Activated T-cell treated with anti-CD3 and anti-CD28 coated beads, Interleukin-2, amount 50 U/mL, for 72 hours (primary cell): Measurements from ENCODE around the gene SLC26A1. TPM values are rescaled to one million over a fixed set of nuclear protein-coding genes. Genes with fewer than 3 reads are reported as not detected.
A peak's percentile ranks its signal among the peaks of the same experiment; 100 is the strongest.

Experiments used
- ATAC-seq, 2 donors: fragments of 150-1000 bp; cut with Tn5 transposase; replicated peaks in 1 of 2; 2 replicates each; pipeline ENCODE4 v1.10.0; 2021; ENCODE audit warnings: moderate library complexity in 2 of 2, mild to moderate bottlenecking in 1 of 2
- DNase-seq, 2 donors: peaks; one replicate each; pipeline ENCODE4 v3.0.0; 2021 to 2022; ENCODE audit warnings: mixed read lengths in 1 of 2
- H3K27ac Mint-ChIP-seq: one replicate; pipeline ENCODE4 v1.8.0; 2022; ENCODE audit warnings: mild to moderate bottlenecking, moderate library complexity, mixed read lengths
- H3K27me3 Mint-ChIP-seq: one replicate; pipeline ENCODE4 v1.8.0; 2022; ENCODE audit warnings: low read depth, mixed read lengths
- H3K36me3 Mint-ChIP-seq, 2 donors: one replicate each; pipeline ENCODE4 v1.8.0; 2022; ENCODE audit warnings: mixed read lengths in 2 of 2, mild to moderate bottlenecking in 1 of 2; ENCODE audit not compliant: insufficient read depth in 2 of 2
- H3K4me1 Mint-ChIP-seq: one replicate; pipeline ENCODE4 v1.8.0; 2022; ENCODE audit warnings: low read depth, mixed read lengths
- H3K4me3 Mint-ChIP-seq, 2 donors: one replicate each; pipeline ENCODE4 v1.8.0; 2022; ENCODE audit warnings: mild to moderate bottlenecking in 2 of 2, mixed read lengths in 2 of 2, moderate library complexity in 2 of 2
- H3K9me3 Mint-ChIP-seq, 2 donors: one replicate each; pipeline ENCODE4 v1.8.0; 2022; ENCODE audit warnings: mixed read lengths in 2 of 2
- total RNA-seq, 2 donors: library from RNA; stranded (reverse); gene quantifications; one replicate each; pipeline ENCODE4 v1.2.3, GENCODE V29; 2022

SLC26A1 gene
- total RNA-seq, 2 donors from 2014 or later: not detected

GRCh38 chr4:1033840-1034551 lies 40.8 kb upstream of the SLC26A1 start:
- Mint-ChIP-seq H3K4me3 (no peak overlapping the region), H3K27ac (no peak overlapping the region)

GRCh38 chr4:1032861-1033260 lies 39.7 kb upstream of the SLC26A1 start:
- Mint-ChIP-seq H3K36me3 (no peaks in the 10 kb centered on the region), H3K9me3 (no peaks in the 10 kb centered on the region), H3K4me3 (no peak overlapping the region), H3K27me3 (no peaks in the 10 kb centered on the region), H3K4me1 (no peaks in the 10 kb centered on the region), H3K27ac (no peak overlapping the region)
- DNase-seq: no peak
- no peak for ATAC-seq

More at GRCh38 chr4:1033840-1034551, 40.8 kb upstream of the SLC26A1 start:
- H3K36me3 Mint-ChIP-seq: no peaks in the 10 kb centered on the region
- no peaks in the 10 kb centered on the region for H3K4me1 Mint-ChIP-seq
- no peaks in the 10 kb centered on the region for H3K27me3 Mint-ChIP-seq
- ATAC-seq: no peak
- DNase-seq: no peak
- no peaks in the 10 kb centered on the region for H3K9me3 Mint-ChIP-seq

GRCh38 chr4:1031956-1032795 lies 39.0 kb upstream of the SLC26A1 start:
- H3K4me3 Mint-ChIP-seq: no peak overlapping the region
- H3K27me3 Mint-ChIP-seq: no peaks in the 10 kb centered on the region
- no peaks in the 10 kb centered on the region for H3K4me1 Mint-ChIP-seq
- no peak overlapping the region for H3K27ac Mint-ChIP-seq
- DNase-seq: no peak
- H3K9me3 Mint-ChIP-seq: no peaks in the 10 kb centered on the region
- ATAC-seq: peak; percentile 18
- H3K36me3 Mint-ChIP-seq: no peaks in the 10 kb centered on the region

GRCh38 chr4:1031346-1031745 lies 38.1 kb upstream of the SLC26A1 start:
- no peak for ATAC-seq
- Mint-ChIP-seq H3K4me3 (no peak overlapping the region), H3K4me1 (no peaks in the 10 kb centered on the region), H3K9me3 (no peaks in the 10 kb centered on the region), H3K27me3 (no peaks in the 10 kb centered on the region), H3K27ac (no peak overlapping the region), H3K36me3 (no peaks in the 10 kb centered on the region)
- DNase-seq: no peak

GRCh38 chr4:1030559-1030958 lies 37.4 kb upstream of the SLC26A1 start:
- ATAC-seq (no peak), DNase-seq (no peak)
- no peak overlapping the region for H3K4me3 Mint-ChIP-seq
- H3K36me3 Mint-ChIP-seq: no peaks in the 10 kb centered on the region
- H3K27ac Mint-ChIP-seq: no peak overlapping the region
- no peaks in the 10 kb centered on the region for H3K27me3 Mint-ChIP-seq
- H3K9me3 Mint-ChIP-seq: no peaks in the 10 kb centered on the region
- no peaks in the 10 kb centered on the region for H3K4me1 Mint-ChIP-seq

GRCh38 chr4:1030031-1030430 lies 36.8 kb upstream of the SLC26A1 start:
- Mint-ChIP-seq H3K4me1 (no peaks in the 10 kb centered on the region), H3K27me3 (no peaks in the 10 kb centered on the region), H3K36me3 (peaks cover 2% of the 10 kb centered on the region in 2 donors), H3K4me3 (no peak overlapping the region), H3K27ac (no peak overlapping the region), H3K9me3 (no peaks in the 10 kb centered on the region)
- ATAC-seq: no peak
- DNase-seq: no peak

- H3K4me3 Mint-ChIP-seq: no peak overlapping the region
- H3K4me1 Mint-ChIP-seq: no peaks in the 10 kb centered on the region
- ATAC-seq (no peak), DNase-seq (no peak)
- H3K27me3 Mint-ChIP-seq: no peaks in the 10 kb centered on the region
- peaks cover 2% of the 10 kb centered on the region in 2 donors for H3K36me3 Mint-ChIP-seq
- no peak overlapping the region for H3K27ac Mint-ChIP-seq
- no peaks in the 10 kb centered on the region for H3K9me3 Mint-ChIP-seq
These were observed 36.3 kb upstream of the SLC26A1 start for GRCh38 chr4:1029529-1029928.

- Mint-ChIP-seq H3K4me1 (no peaks in the 10 kb centered on the region), H3K36me3 (peaks cover 2 to 3% of the 10 kb centered on the region in 2 donors), H3K27me3 (no peaks in the 10 kb centered on the region), H3K4me3 (no peak overlapping the region), H3K27ac (no peak overlapping the region), H3K9me3 (no peaks in the 10 kb centered on the region)
- ATAC-seq (no peak), DNase-seq (no peak)
These were observed 35.5 kb upstream of the SLC26A1 start for GRCh38 chr4:1028574-1029220.

GRCh38 chr4:1027915-1028238 lies 34.7 kb upstream of the SLC26A1 start:
- Mint-ChIP-seq H3K9me3 (no peaks in the 10 kb centered on the region), H3K27ac (no peak overlapping the region), H3K36me3 (peaks cover 2 to 3% of the 10 kb centered on the region in 2 donors), H3K4me1 (no peaks in the 10 kb centered on the region), H3K4me3 (no peak overlapping the region), H3K27me3 (no peaks in the 10 kb centered on the region)
- DNase-seq (no peak), ATAC-seq (no peak)

- no peaks in the 10 kb centered on the region for H3K4me1 Mint-ChIP-seq
- H3K36me3 Mint-ChIP-seq: peaks cover 2 to 3% of the 10 kb centered on the region in 2 donors
- H3K9me3 Mint-ChIP-seq: no peaks in the 10 kb centered on the region
- H3K27me3 Mint-ChIP-seq: no peaks in the 10 kb centered on the region
- DNase-seq (no peak), ATAC-seq (no peak)
- no peak overlapping the region for H3K27ac Mint-ChIP-seq
- no peak overlapping the region for H3K4me3 Mint-ChIP-seq
These were observed 34.2 kb upstream of the SLC26A1 start for GRCh38 chr4:1027219-1027914.

GRCh38 chr4:1026115-1026514 lies 32.9 kb upstream of the SLC26A1 start:
- Mint-ChIP-seq H3K4me3 (no peak overlapping the region), H3K4me1 (no peaks in the 10 kb centered on the region), H3K27me3 (no peaks in the 10 kb centered on the region), H3K36me3 (peaks cover 2 to 3% of the 10 kb centered on the region in 2 donors), H3K9me3 (no peaks in the 10 kb centered on the region), H3K27ac (no peak overlapping the region)
- DNase-seq (peak; percentile 48 to 59), ATAC-seq (peak; percentile 70 to 82)

GRCh38 chr4:1024882-1025545 lies 31.8 kb upstream of the SLC26A1 start:
- ATAC-seq: no peak
- Mint-ChIP-seq H3K27ac (no peak overlapping the region), H3K36me3 (peaks cover 2 to 3% of the 10 kb centered on the region in 2 donors), H3K27me3 (no peaks in the 10 kb centered on the region), H3K9me3 (no peaks in the 10 kb centered on the region), H3K4me1 (no peaks in the 10 kb centered on the region), H3K4me3 (no peak overlapping the region)
- DNase-seq: no peak
